Measurements from ENCODE around the gene WSB2.
"Not testable (repeated sequence)": the region's sequence is repeated elsewhere in the genome, so short reads cannot be mapped to it uniquely, and the experiment has no call there.

Gene WSB2

GRCh38 chr12:118032188-118032587 is 28.8 kb downstream of the WSB2 start:
- H3K27me3 Mint-ChIP-seq: no peaks in the 10 kb centered on the region
- DNase-seq: no peak
- H3K9me3 Mint-ChIP-seq: no peaks in the 10 kb centered on the region
- H3K27ac Mint-ChIP-seq: peak overlapping the region in 1 of 2 donors; percentile 76
- ATAC-seq: no peak
- H3K4me3 Mint-ChIP-seq: no peak overlapping the region
- peaks cover 44% of the 10 kb centered on the region for H3K4me1 Mint-ChIP-seq

GRCh38 chr12:118029166-118029565 is 31.8 kb downstream of the WSB2 start:
- no peaks in the 10 kb centered on the region for H3K9me3 Mint-ChIP-seq
- no peak for DNase-seq
- no peak overlapping the region for H3K27ac Mint-ChIP-seq
- peaks cover 15% of the 10 kb centered on the region for H3K4me1 Mint-ChIP-seq
- H3K4me3 Mint-ChIP-seq: no peak overlapping the region
- peak; percentile 20 for ATAC-seq
- H3K27me3 Mint-ChIP-seq: no peaks in the 10 kb centered on the region

- H3K4me3 Mint-ChIP-seq: no peak overlapping the region
Observed at GRCh38 chr12:118025168-118025567, 35.8 kb downstream of the WSB2 start.

GRCh38 chr12:118023301-118023860 is 37.6 kb downstream of the WSB2 start:
- Mint-ChIP-seq H3K9me3 (no peaks in the 10 kb centered on the region), H3K4me3 (no peak overlapping the region), H3K27ac (peak overlapping the region in 1 of 2 donors; percentile 93), H3K27me3 (no peaks in the 10 kb centered on the region), H3K4me1 (no peaks in the 10 kb centered on the region)
- DNase-seq: no peak
- ATAC-seq: no peak

More at GRCh38 chr12:118025168-118025567, 35.8 kb downstream of the WSB2 start:
- no peak for DNase-seq
- ATAC-seq: no peak
- H3K9me3 Mint-ChIP-seq: no peaks in the 10 kb centered on the region
- no peak overlapping the region for H3K27ac Mint-ChIP-seq
- no peaks in the 10 kb centered on the region for H3K4me1 Mint-ChIP-seq
- H3K27me3 Mint-ChIP-seq: no peaks in the 10 kb centered on the region

- DNase-seq (no peak), ATAC-seq (no peak)
- peaks cover 6% of the 10 kb centered on the region for H3K4me1 Mint-ChIP-seq
- no peaks in the 10 kb centered on the region for H3K27me3 Mint-ChIP-seq
- no peak overlapping the region for H3K4me3 Mint-ChIP-seq
- H3K27ac Mint-ChIP-seq: peak overlapping the region in 1 of 2 donors; percentile 20
- no peaks in the 10 kb centered on the region for H3K9me3 Mint-ChIP-seq
Observed at GRCh38 chr12:118022728-118023109, 38.3 kb downstream of the WSB2 start.

- H3K9me3 Mint-ChIP-seq, H3K4me3 Mint-ChIP-seq, DNase-seq, ATAC-seq, H3K27me3 Mint-ChIP-seq: not testable (repeated sequence)
- Mint-ChIP-seq H3K4me1 (peaks cover 11% of the 10 kb centered on the region), H3K27ac (peak overlapping the region in 1 of 2 donors; percentile 65)
Observed at GRCh38 chr12:118022097-118022727, 38.8 kb downstream of the WSB2 start.

GRCh38 chr12:118020036-118020435 is 40.9 kb downstream of the WSB2 start:
- H3K4me3 Mint-ChIP-seq: no peak overlapping the region

GRCh38 chr12:118017926-118018325 is 43.1 kb downstream of the WSB2 start:
- DNase-seq: no peak
- no peaks in the 10 kb centered on the region for H3K27me3 Mint-ChIP-seq

More at GRCh38 chr12:118020036-118020435, 40.9 kb downstream of the WSB2 start:
- Mint-ChIP-seq H3K27ac (no peak overlapping the region), H3K4me1 (peaks cover 23% of the 10 kb centered on the region), H3K9me3 (no peaks in the 10 kb centered on the region), H3K27me3 (no peaks in the 10 kb centered on the region)
- ATAC-seq: no peak
- DNase-seq: no peak

GRCh38 chr12:118016424-118017264 is 44.3 kb downstream of the WSB2 start, which contains the start of gene RFC5:
RFC5 (plus strand) TSS chr12:118016703; CDS start chr12:118016828, 125 bp downstream.
- peak; percentile 97 for ATAC-seq
- Mint-ChIP-seq H3K27ac (peak within 1 kb of the TSS; percentile 98), H3K27me3 (no peaks in the 10 kb centered on the region), H3K4me1 (peaks cover 23% of the 10 kb centered on the region), H3K4me3 (peak within 1 kb of the TSS; percentile 94 to 98), H3K9me3 (no peaks in the 10 kb centered on the region)
- DNase-seq: peak; percentile 94 to 97

More at GRCh38 chr12:118017926-118018325, 43.1 kb downstream of the WSB2 start:
- Mint-ChIP-seq H3K4me1 (peaks cover 23% of the 10 kb centered on the region), H3K4me3 (peak overlapping the region; percentile 94 to 98), H3K27ac (peak overlapping the region; percentile 72 to 79), H3K9me3 (no peaks in the 10 kb centered on the region)
- ATAC-seq: no peak

- Mint-ChIP-seq H3K27ac (no peak overlapping the region), H3K27me3 (no peaks in the 10 kb centered on the region), H3K4me1 (peaks cover 23% of the 10 kb centered on the region), H3K9me3 (no peaks in the 10 kb centered on the region), H3K4me3 (peak overlapping the region; percentile 94 to 98)
- no peak for DNase-seq
- no peak for ATAC-seq
Observed at GRCh38 chr12:118015944-118016343, 45.0 kb downstream of the WSB2 start.

GRCh38 chr12:118015306-118015705 is 45.7 kb downstream of the WSB2 start:
- H3K9me3 Mint-ChIP-seq: no peaks in the 10 kb centered on the region
- ATAC-seq (no peak), DNase-seq (no peak)
- no peaks in the 10 kb centered on the region for H3K27me3 Mint-ChIP-seq
- peaks cover 23% of the 10 kb centered on the region for H3K4me1 Mint-ChIP-seq
- peak overlapping the region in 1 of 2 donors; percentile 41 for H3K4me3 Mint-ChIP-seq
- no peak overlapping the region for H3K27ac Mint-ChIP-seq

- DNase-seq (no peak), ATAC-seq (no peak)
- Mint-ChIP-seq H3K9me3 (no peaks in the 10 kb centered on the region), H3K4me3 (no peak overlapping the region), H3K4me1 (peaks cover 23% of the 10 kb centered on the region), H3K27me3 (no peaks in the 10 kb centered on the region), H3K27ac (no peak overlapping the region)
Observed at GRCh38 chr12:118013283-118013682, 47.7 kb downstream of the WSB2 start.

- DNase-seq: no peak
- H3K4me1 Mint-ChIP-seq: peaks cover 9% of the 10 kb centered on the region
- ATAC-seq: no peak
- H3K27ac Mint-ChIP-seq: no peak overlapping the region
- H3K9me3 Mint-ChIP-seq: no peaks in the 10 kb centered on the region
- no peak overlapping the region for H3K4me3 Mint-ChIP-seq
- H3K27me3 Mint-ChIP-seq: no peaks in the 10 kb centered on the region
Observed at GRCh38 chr12:118011961-118012360, 49.0 kb downstream of the WSB2 start.

- H3K4me1 Mint-ChIP-seq: peaks cover 6% of the 10 kb centered on the region
- H3K27ac Mint-ChIP-seq: no peak overlapping the region
- DNase-seq (no peak), ATAC-seq (no peak)
- no peaks in the 10 kb centered on the region for H3K9me3 Mint-ChIP-seq
- no peaks in the 10 kb centered on the region for H3K27me3 Mint-ChIP-seq
- H3K4me3 Mint-ChIP-seq: no peak overlapping the region
Observed at GRCh38 chr12:118011377-118011776, 49.6 kb downstream of the WSB2 start.

- Mint-ChIP-seq H3K9me3 (no peaks in the 10 kb centered on the region), H3K27ac (no peak overlapping the region), H3K4me3 (no peak overlapping the region), H3K27me3 (no peaks in the 10 kb centered on the region), H3K4me1 (peaks cover 1% of the 10 kb centered on the region)
- DNase-seq: no peak
- ATAC-seq: no peak
Observed at GRCh38 chr12:118010903-118011302, 50.1 kb downstream of the WSB2 start.

- H3K9me3 Mint-ChIP-seq, H3K27me3 Mint-ChIP-seq, H3K4me3 Mint-ChIP-seq, DNase-seq, ATAC-seq, H3K4me1 Mint-ChIP-seq: not testable (repeated sequence)
- peak overlapping the region in 1 of 2 donors; percentile 82 for H3K27ac Mint-ChIP-seq
Observed at GRCh38 chr12:117999806-118000205, 61.2 kb downstream of the WSB2 start.

All from stimulated activated naive CD8-positive, alpha-beta T cell treated with anti-CD3 and anti-CD28 coated beads, Interleukin-15, amount 100 ng/mL, for 72 hours (primary cell).